HG03108 (cell line): ENCODE results near the gene TOB1.

Source experiments
- ATAC-seq: cut with Tn5 transposase; IDR thresholded peaks from one replicate; pipeline ENCODE4 v1.9.1; 2021; ENCODE audit warnings: moderate library complexity; ENCODE audit not compliant: unreplicated experiment

Gene TOB1

GRCh38 chr17:50848039-50848438 lies 18.1 kb downstream of the TOB1 start:
- ATAC-seq = no peak

- ATAC-seq = no peak
Observed at GRCh38 chr17:50847566-50847965, 18.6 kb downstream of the TOB1 start.

- no peak for ATAC-seq
Observed at GRCh38 chr17:50845240-50846147, 20.7 kb downstream of the TOB1 start.

- no peak for ATAC-seq
Observed at GRCh38 chr17:50844117-50844700, 21.9 kb downstream of the TOB1 start.

- ATAC-seq = no peak
Observed at GRCh38 chr17:50843150-50843905, 22.8 kb downstream of the TOB1 start.

- no peak for ATAC-seq
Observed at GRCh38 chr17:50842506-50843149, 23.5 kb downstream of the TOB1 start.

GRCh38 chr17:50841949-50842354 lies 24.2 kb downstream of the TOB1 start:
- no peak for ATAC-seq

- no peak for ATAC-seq
Observed at GRCh38 chr17:50841277-50841948, 24.7 kb downstream of the TOB1 start.

GRCh38 chr17:50840311-50840851 lies 25.8 kb downstream of the TOB1 start:
- ATAC-seq = no peak

- ATAC-seq = no peak
Observed at GRCh38 chr17:50839591-50840310, 26.4 kb downstream of the TOB1 start.

- ATAC-seq = no peak
Observed at GRCh38 chr17:50837980-50838954, 27.9 kb downstream of the TOB1 start.

- no peak for ATAC-seq
Observed at GRCh38 chr17:50837286-50837979, 28.7 kb downstream of the TOB1 start.

- no peak for ATAC-seq
Observed at GRCh38 chr17:50836826-50837225, 29.3 kb downstream of the TOB1 start.

- no peak for ATAC-seq
Observed at GRCh38 chr17:50835301-50836234, 30.6 kb downstream of the TOB1 start, which contains the start of gene WFIKKN2. WFIKKN2 (plus strand) TSS chr17:50835586; CDS start chr17:50835938, 352 bp downstream.

- ATAC-seq = no peak
Observed at GRCh38 chr17:50834429-50835300, 31.5 kb downstream of the TOB1 start.
